HG02973 (cell line): Measurements from ENCODE around the gene ADGRG1.

Experiments
- ATAC-seq: cut with Tn5 transposase; IDR thresholded peaks from one replicate; pipeline ENCODE4 v1.9.1; 2021; ENCODE audit warnings: moderate library complexity; ENCODE audit not compliant: unreplicated experiment

The ADGRG1 gene

DNA sequence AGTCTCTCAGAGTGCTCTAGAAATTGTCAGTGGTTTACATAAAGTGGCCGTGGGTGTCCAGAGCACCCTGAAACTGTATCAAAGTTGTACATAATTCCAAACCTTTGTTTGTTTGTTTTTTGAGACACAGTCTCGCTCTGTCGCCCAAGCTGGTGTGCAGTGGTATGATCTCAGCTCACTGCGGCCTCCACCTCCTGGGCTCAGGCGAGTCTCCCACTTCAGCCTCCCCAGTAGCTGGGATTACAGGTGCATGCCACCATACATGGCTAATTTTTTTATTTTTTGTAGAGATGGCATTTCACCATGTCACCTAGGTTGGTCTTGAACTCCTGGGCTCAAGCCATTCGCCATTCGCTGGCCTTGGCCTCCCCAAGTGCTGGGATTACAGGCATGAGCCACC, 24.3 kb upstream of the ADGRG1 start:
- ATAC-seq: no peak

DNA sequence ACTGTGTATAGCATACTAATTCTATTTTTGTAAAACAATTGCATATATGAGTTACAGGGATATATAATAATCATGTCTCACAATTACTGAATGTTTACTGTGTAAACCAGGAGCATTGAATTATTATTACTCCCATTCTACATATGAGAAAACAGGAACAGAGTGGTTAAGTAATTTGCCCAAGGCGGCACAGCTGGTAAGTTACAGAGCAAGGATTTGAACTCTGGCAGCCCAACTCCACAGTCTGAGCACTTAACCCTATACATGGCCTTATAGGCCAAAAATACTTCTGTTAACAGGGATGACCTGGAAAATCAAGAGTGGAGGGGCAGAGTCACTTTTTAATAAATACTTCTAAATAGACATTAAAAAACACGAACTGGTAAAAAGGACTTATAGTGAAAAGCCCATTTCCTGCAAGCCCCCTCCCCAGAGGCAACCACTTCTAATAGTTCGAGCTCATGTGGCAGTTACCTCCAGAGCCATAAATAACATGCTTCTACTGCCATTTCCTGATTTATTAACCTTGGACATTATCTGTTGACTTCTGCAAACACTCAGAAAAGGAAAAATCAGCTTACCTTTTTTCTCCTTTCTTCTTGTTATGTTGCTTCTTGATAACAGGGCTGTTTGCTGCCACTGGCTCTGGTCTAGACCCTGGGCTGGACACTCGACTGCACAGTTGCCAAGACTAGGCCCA, 22.1 kb upstream of the ADGRG1 start:
- ATAC-seq: no peak

DNA sequence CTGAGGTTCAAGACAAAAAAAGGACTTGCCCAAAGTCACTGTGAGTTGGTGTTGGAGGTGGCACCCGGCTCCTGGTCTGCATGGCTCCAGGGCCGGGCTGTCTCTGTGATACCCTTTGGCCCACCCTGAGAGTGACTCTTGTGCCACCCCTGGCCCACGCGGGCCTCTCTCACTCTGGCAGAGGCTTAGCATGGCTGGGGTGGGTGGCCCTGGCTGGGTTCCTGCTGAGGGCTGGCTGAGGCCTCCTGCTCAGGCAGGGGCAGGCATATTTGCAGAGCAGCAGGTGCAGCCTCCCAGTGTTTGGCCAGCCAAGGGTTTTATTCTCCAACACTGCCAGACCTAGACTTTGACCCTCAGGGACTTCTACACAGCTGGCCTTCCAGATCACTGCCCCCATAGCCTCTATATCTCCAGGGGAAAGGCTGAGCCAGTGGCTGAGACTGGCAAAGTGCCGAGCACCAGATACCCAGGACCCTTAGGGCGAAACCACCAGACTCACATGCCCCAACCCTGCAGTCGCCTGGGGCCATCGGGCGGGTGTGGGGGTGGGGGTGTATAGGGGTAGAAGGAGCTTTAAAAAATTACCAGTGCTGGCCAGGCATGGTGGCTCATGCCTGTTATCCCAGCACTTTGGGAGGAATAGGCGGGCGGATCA, 21.5 kb upstream of the ADGRG1 start:
- no peak for ATAC-seq

DNA sequence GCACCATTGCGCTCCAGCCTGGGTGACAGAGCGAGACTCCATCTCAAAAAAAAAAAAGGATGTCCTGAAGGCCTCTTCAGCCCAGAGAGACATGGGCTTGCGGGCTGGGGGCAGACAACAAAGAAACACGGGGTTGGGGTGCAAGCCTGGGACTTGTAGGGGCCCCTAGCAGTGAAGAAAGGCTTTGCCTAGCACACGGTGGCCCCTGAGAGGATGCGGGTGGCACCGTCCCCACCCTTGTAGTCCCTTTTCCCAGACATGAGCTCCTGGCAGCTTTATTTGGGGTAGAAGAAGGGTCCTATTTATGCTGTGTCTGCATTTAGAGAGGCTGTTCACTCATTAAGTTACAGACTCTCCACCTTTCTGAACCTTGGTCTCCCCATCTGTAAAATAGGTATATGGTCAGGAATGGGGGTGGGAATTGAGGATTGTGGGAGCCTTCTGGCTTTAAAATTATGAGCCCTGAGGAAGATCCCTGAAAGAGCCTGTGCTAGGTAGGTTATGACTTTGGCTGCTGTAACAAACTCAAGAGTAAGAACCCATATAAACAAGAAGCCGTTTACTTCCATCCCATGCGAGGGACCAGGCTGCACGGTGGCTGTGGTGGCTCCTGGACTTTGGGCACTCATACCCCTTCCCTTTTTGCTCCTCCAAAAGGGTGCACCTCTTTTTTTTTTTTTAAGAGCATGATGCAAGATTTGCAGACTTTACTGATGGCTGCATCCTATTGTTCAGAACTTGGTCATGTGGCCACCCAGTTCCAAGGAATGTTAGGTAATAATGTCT, 20.6 kb upstream of the ADGRG1 start:
- no peak for ATAC-seq

DNA sequence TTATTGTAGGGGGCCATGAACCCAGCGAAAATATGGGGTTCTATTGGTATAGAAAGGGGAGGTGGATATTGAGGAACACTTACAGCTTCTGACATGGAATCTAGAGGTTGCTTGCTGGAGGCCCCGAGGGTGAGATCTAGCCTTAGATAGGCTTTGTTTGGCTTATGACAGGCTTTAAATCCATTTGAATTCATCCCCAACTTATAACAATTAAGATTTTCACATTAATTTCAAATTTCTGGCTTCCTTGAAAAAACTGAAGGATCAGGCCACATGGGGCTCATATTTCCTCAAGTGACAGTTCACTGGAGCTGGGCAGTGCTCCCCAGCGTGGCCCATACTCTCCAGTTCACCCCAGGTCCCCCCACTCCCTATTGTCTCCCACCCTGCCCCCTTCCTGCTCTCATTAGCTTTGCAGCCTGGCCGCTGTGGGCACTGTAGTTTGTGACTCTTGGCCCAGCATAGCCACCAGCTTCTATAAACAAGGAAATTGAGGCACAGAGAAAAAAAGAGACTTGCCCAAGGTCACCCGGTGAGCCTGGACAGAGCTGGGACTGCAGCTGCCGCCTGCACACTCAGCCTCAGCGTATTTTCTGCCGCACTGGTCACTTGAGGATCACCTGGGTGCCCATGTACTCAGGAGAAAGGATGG, 19.8 kb upstream of the ADGRG1 start:
- no peak for ATAC-seq

DNA sequence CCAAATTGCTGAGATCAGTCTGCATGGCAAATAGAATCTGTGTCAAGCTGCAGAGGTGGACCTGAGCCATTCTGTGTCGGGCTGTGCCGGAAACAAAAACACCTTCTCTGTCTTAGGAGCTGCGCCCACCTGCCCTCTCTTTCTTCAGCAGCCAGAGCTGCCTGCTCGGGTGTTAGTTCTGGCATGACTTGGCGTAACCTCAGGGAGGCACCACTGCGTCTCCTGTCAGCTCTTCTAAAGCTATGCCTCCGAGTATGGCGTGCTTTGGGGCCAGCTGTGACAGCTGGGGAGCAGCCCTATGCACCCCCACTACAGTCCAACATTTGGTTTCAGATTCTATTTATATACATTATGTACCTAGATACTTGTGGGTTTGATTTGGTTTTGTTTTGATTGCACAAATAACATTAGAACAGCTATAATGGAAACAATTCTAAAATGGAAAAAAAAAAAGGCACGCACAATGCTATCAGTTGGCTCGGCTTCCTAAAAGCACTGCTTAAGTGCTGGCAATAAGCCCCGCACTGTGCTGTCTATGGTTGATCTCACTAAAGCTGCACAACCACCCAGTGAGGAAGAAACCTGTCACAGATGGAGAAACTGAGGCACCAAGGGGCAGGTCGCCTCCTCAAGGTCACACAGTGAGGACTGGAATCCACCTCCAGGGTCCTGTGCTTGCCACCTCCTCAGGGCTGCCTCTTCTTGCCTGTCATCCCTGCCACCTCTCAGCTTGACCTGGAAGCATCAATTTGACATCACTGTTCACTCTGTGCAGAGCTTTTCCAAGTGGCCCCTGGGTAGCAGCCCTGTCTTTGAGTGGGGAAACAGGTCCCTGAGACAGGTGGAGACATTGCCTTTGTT, 18.7 kb upstream of the ADGRG1 start:
- ATAC-seq: peak; percentile 90

DNA sequence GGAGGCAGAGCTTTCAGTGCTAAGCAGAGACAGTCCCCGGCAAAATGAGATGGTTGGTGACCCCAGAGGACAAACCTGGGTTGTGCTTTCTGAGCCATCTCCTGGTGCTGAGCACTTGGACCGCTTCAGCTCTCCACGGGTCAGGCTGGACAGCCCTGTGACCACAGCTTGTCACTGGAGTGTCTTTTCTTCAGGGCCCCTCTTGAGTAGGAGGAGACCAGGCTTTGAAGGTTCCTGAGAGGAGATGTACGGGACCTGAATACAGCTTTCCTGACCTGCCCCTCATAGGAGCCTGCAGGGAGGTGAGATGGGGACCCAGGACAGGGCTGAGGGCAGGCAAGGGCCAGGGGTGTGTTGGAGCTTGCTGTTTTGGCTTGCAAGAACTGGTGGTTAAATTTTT, 17.8 kb upstream of the ADGRG1 start:
- ATAC-seq: no peak

DNA sequence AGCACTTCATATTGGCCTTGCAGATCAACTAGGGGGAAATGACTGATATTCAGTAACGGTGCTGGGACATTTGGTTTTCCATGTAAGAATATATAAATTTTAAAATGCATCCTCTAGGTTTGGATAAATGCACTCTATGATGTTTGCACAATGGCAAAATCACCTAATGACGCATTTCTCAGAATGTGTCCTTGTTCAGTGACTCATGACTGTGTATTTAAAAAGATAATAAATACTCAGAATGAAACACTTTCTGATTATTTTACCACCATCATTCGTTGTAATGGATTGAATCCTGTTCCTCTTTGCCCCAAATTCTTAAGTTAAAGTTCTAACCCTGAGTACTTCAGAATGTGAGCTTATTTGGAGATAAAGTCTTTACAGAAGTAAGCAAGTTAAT, 17.2 kb upstream of the ADGRG1 start:
- no peak for ATAC-seq

DNA sequence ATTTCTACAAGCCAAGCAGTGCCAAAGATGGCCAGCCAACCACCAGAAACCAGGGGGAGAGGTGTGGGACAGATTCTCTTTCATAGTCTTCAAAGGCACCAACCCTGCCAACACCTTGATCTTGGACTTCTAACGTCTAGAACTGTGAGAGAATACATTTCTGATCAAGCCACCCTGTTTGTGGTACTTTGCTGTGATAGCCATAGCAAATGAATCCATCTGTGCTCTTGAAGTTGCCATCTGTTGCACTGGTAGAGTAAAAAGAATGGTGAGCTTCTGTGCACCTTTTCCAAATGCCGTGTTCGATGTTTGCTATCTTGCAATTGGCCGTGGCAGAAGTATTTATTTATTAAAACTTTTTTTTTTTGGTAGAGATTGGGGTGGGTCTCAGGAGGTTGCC, 16.7 kb upstream of the ADGRG1 start:
- ATAC-seq: no peak

DNA sequence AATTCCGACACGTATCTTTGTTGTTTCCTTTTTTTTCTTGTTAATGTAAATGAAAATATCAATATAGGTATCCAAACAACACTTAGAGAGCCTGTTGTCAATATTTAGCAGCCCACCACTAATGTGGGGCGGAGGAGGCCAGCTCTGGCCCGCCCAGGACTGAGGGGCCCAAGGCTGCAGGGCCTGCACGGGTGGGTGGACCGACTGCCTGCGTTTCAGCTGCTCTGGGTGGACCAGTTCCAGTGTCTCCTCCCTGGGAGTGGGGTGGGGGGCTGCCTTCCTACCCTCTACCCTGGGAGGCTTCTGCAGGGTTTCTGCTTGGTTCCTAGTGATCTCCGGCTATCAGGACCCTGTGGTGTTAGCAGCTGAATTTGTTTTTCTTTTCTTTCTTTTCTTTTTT, 15.9 kb upstream of the ADGRG1 start:
- ATAC-seq: no peak

DNA sequence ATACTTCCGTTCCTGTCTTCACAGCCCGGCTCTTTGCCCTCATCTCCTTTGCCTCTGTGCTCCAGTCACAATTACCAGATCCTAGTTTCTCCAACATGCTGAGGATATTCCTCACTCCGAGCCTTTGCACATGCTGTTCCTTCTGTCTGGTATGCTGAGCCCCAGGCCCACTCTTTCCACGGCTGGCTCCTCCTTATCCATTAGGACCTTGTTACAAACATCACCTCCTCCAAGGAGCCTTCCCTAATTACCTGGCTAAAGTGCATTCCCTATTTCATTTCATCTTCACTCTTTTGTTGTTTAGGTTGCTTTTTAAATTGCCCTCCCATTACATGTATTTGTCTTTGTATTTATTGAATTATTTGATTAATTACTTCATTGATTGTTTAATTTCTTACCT, 14.9 kb upstream of the ADGRG1 start:
- no peak for ATAC-seq

DNA sequence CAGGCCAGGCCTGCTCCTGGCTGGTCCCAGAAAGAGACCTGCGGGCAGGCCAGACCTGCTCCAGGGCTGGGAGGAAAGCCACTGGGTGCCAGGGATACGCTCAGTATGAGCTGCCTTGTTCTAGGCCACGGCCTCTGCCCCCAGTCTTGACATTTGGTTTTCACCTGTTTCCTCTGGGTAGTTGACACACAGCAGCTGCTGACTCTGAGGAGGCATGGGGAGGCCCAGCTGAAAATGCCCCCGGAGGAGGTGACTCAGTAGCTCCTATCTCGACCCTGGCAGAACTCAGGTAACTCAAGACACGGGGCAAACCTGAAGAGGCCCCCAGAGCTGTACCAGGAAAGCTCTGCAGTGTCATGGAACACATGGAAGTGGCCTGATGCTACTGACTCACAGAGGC, 13.9 kb upstream of the ADGRG1 start:
- ATAC-seq: no peak

DNA sequence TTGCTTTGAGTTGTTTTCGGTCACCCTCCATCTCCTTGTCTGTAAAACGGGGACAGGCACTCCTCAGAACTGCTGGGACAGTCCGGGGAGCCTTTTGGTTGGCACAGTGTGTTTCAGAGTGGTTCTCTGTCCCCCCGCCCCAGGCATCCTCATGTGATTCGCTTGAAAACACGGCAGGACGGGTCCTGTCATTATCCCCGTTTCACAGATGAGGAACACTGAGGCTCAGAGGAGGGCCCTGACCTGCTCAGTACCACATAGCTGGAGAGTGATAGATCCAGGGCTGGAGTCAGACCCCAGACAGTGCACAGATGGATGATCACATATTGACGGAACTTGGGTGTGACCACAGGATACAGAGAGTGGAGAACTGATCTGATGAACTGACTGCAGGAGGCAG, 13.5 kb upstream of the ADGRG1 start:
- ATAC-seq: no peak

DNA sequence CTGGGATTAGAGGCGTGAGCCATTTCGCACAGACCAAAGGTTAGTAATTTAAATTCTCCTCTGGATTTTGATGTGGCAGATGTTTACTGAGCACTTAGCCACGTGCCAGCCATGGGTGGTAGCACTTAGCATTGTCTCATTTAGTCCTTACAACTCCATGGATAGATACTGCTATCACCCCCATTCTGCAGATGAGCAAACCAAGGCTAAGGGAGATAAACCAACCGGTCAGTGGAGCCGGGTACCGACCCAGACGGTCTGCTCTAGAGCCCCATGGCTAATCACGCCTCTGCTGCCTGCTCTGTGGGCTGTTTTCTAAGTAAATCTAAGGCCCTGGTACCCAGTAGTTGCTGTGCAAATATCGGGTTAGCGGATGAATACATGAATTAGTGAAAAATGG, 12.6 kb upstream of the ADGRG1 start:
- ATAC-seq: no peak

DNA sequence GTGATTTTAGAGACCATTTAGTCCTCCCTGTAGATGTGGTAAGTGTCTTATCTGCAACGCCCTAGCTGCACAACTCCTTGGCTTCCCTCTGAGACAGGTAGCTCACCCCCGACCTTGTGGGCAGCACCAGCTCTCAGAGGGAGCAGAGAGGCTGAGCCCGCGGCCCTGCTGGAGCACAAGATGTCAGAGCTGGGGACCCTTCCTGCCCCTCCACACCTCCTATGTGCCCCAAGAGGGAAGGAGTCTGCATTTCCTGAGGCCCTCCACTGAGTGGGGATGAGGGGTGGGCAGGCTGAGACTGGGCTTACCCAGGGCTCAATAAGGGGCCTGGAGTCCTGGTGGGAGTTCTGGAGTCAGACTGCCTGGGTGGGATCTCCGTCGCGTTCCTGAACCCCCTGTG, 12.2 kb upstream of the ADGRG1 start:
- no peak for ATAC-seq

DNA sequence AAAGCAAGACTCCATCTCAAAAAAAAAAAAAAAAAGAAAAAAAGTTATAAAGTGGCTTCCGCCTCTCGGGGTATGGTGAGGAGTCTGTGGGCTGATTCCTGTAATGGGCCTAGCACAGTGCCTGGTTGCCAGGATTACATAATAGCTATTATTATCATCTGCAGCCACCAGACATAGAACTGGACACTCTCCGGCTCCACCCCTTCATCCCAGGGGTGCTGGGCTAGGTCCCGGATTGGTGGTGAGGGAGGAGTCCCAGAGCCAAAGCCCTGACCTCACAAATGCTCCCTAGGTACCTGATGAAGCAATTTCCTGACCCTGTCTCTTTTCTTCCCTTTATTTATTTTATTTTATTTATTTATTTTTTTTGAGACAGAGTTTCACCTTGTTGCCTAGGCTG, 11.6 kb upstream of the ADGRG1 start:
- no peak for ATAC-seq

DNA sequence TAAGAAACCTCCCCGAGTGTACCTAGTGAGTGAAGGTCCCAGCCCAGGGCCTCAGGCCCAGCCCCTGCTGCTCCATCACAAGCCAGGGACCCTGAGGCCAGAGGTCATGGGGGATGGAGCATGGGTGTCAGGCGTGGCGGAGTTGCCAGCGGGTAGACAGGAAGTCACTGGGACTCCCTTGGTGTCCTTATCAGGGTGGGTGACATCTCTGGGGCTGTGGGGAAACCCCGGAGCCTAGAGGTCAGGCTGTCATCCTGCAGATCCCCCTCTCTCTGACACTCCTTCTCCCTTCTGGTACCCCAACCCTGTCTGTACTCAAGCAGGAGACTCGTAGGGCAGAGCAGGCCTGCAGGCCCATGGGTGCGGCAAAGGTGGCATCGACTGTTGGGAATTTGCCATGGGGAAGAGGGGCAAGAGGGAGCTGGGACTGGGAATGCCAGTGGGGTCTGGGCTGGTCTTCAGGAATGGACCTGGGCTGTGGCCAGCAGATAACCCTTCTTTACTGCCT, 10.8 kb upstream of the ADGRG1 start:
- no peak for ATAC-seq

DNA sequence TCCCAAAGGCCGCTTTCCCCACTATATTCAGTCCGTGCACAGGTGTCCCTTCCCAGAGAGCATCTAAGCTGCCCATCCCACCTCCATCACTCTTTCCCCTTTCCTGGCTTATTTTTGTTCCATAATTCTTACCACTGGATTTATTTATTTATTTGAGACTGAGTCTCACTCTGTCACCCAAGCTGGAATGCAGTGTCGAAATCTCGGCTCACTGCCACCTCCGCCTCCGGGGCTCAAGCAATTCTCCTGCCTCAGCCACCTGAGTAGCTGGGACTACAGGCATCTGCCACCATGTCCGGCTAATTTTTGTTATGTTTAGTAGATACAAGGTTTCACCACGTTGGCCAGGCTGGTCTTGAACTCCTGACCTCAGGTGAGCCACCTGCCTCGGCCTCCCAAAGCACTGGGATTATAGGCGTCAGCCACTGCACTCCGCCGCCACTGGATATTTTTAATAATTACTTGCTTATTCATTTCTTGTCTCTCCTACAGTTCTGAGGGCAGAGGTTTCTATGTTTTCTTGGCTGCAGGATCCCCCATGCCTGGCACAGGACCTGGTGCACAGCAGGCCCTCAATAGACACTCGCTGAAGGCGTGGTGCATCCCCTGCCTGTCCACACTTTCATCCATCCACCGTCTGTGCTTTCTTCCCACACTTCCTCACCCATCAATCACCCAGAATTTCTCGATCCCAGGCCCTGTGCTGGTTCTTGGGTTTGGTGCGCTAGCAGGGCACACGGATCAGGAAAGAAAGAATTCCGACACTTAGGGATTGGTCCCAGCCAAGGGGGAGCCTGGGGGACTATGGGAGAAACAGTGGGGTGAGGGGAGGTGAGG, 9.9 kb upstream of the ADGRG1 start:
- no peak for ATAC-seq

DNA sequence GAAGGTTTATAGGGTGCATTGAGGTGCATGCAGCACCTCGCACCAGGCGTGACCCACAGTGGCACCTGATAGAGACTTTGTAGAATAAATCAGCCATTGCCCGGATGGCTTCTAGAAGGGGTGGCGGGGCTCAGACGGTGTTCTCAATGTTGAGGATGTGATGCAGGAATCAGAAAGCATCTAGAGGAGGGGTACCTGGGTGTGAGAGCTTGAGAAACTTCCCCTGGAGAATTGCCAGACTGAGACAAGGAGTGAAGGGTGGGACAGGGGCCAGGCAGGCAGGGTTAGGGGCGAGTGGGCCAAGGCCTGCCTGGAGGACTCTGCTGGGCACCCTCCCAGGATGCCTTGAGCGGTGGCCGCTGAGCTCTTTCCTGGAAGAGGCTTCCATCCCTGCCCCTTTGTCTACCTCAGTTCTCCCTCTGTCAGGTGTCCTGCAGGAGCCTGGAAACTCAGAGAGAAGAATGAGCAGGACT, 9.3 kb upstream of the ADGRG1 start:
- no peak for ATAC-seq
